ENCODE data around the gene CAMKK1. TPM values are rescaled to one million over a fixed set of nuclear protein-coding genes. Genes with fewer than 3 reads are reported as not detected.
A peak's percentile ranks its signal among the peaks of the same experiment; 100 is the strongest.

Gene CAMKK1
- polyA plus RNA-seq, 1 donor from 2014 or later, result 8.9 TPM

GRCh38 chr17:3935140-3935542, 42.3 kb upstream of the CAMKK1 start:
- no peaks in the 10 kb centered on the region for H3K79me2 ChIP-seq (replicated peaks; ENCODE audit: insufficient read depth, low read length)
- no peak overlapping the region for H3K4me2 ChIP-seq (ENCODE audit: low read length)
- H3K27me3 ChIP-seq (ENCODE audit: insufficient read depth, low read depth, low read length), result no peaks in the 10 kb centered on the region
- no peak overlapping the region for H3K27ac ChIP-seq (ENCODE audit: low read length)
- H3K9me2 ChIP-seq (ENCODE audit: insufficient read depth, low read length), result no peaks in the 10 kb centered on the region
- H3K36me3 ChIP-seq (ENCODE audit: insufficient read depth, low read length), result no peaks in the 10 kb centered on the region
- H3K4me3 ChIP-seq (ENCODE audit: low read length), result no peak overlapping the region
- H3K9me3 ChIP-seq (ENCODE audit: low read length), result no peaks in the 10 kb centered on the region
- H2AFZ ChIP-seq (ENCODE audit: low read depth, low read length), result no peak overlapping the region
- TF ChIP-seq TAF1 (IDR thresholded peaks at IDR 0.05; ENCODE audit: low read depth) (no peak), MXI1 (conservative IDR thresholded peaks at IDR 0.05; ENCODE audit: poor library complexity, severe bottlenecking) (no peak), CTCF (IDR thresholded peaks at IDR 0.05; ENCODE audit: poor library complexity, severe bottlenecking) (peak; percentile 25), REST (IDR thresholded peaks at IDR 0.05; ENCODE audit: borderline replicate concordance) (no peak), RAD21 (conservative IDR thresholded peaks at IDR 0.05) (no peak), EP300 (conservative IDR thresholded peaks at IDR 0.05; ENCODE audit: poor library complexity, severe bottlenecking) (no peak), POLR2AphosphoS5 (IDR thresholded peaks at IDR 0.05) (no peak)
- H3K9ac ChIP-seq (ENCODE audit: low read length), result no peak overlapping the region
- H4K20me1 ChIP-seq (ENCODE audit: insufficient read depth), result no peaks in the 10 kb centered on the region
- H3F3A ChIP-seq (ENCODE audit: insufficient read depth, low read length, poor library complexity, severe bottlenecking), result no peaks in the 10 kb centered on the region

GRCh38 chr17:3929764-3930163, 36.9 kb upstream of the CAMKK1 start:
- H3K27ac ChIP-seq (ENCODE audit: low read length), result no peak overlapping the region
- TF ChIP-seq SMC3 (conservative IDR thresholded peaks at IDR 0.05; ENCODE audit: poor library complexity) (no peak), RAD21 (conservative IDR thresholded peaks at IDR 0.05) (no peak), MXI1 (conservative IDR thresholded peaks at IDR 0.05; ENCODE audit: poor library complexity, severe bottlenecking) (no peak), CTCF (IDR thresholded peaks at IDR 0.05; ENCODE audit: poor library complexity, severe bottlenecking) (no peak), EP300 (conservative IDR thresholded peaks at IDR 0.05; ENCODE audit: poor library complexity, severe bottlenecking) (no peak), EZH2 (IDR thresholded peaks at IDR 0.05; ENCODE audit: borderline replicate concordance, insufficient read depth, low read length, poor library complexity, severe bottlenecking) (no peak), TAF1 (IDR thresholded peaks at IDR 0.05; ENCODE audit: low read depth) (no peak), REST (IDR thresholded peaks at IDR 0.05; ENCODE audit: borderline replicate concordance) (no peak), POLR2AphosphoS5 (IDR thresholded peaks at IDR 0.05) (no peak)

More at GRCh38 chr17:3929764-3930163, 36.9 kb upstream of the CAMKK1 start:
- Histone ChIP-seq H3K9ac (ENCODE audit: low read length) (no peak overlapping the region), H2AFZ (ENCODE audit: low read depth, low read length) (no peak overlapping the region), H3K79me2 (replicated peaks; ENCODE audit: insufficient read depth, low read length) (no peaks in the 10 kb centered on the region), H3K4me3 (ENCODE audit: low read length) (no peak overlapping the region), H3K27me3 (ENCODE audit: insufficient read depth, low read depth, low read length) (no peaks in the 10 kb centered on the region), H4K20me1 (ENCODE audit: insufficient read depth) (no peaks in the 10 kb centered on the region), H3K9me2 (ENCODE audit: insufficient read depth, low read length) (no peaks in the 10 kb centered on the region), H3K9me3 (ENCODE audit: low read length) (no peaks in the 10 kb centered on the region), H3K36me3 (ENCODE audit: insufficient read depth, low read length) (no peaks in the 10 kb centered on the region), H3F3A (ENCODE audit: insufficient read depth, low read length, poor library complexity, severe bottlenecking) (no peaks in the 10 kb centered on the region), H3K4me2 (ENCODE audit: low read length) (no peak overlapping the region)
